Astrocyte (in vitro differentiated cells and primary cell): ENCODE data around the gene B3GNT9. TPM values are rescaled to one million over a fixed set of nuclear protein-coding genes. Genes with fewer than 3 reads are reported as not detected.

Experiments used
- DNase-seq: peaks from one replicate; pipeline ENCODE4 v3.0.0-alpha.2; 2010; ENCODE audit warnings: low read depth
- FAIRE-seq: peaks from 2 replicates; lab custom pipeline; 2011; peaks lifted over from hg19 to GRCh38; lab: Jason Lieb, UNC
- H2AFZ ChIP-seq: 2 replicates; pipeline ENCODE4 v1.6.0; 2012; ENCODE audit warnings: low read depth, low read length, inconsistent platforms
- H3K27ac ChIP-seq: 2 replicates; pipeline ENCODE4 v1.5.1; 2011; ENCODE audit warnings: low read depth, low read length, inconsistent platforms
- H3K27me3 ChIP-seq: 2 replicates; pipeline ENCODE4 v1.6.0; 2011; ENCODE audit warnings: low read length, inconsistent platforms; ENCODE audit not compliant: insufficient read depth
- H3K36me3 ChIP-seq: 2 replicates; pipeline ENCODE4 v1.5.1; 2011; ENCODE audit warnings: low read length, inconsistent platforms; ENCODE audit not compliant: insufficient read depth
- H3K4me1 ChIP-seq: 2 replicates; pipeline ENCODE4 v1.5.1; 2011; ENCODE audit warnings: low read length, inconsistent platforms; ENCODE audit not compliant: insufficient read depth
- H3K4me2 ChIP-seq: 2 replicates; pipeline ENCODE4 v1.6.0; 2012; ENCODE audit warnings: low read length, inconsistent platforms
- H3K4me3 ChIP-seq: 2 replicates; pipeline ENCODE4 v1.5.1; 2011; ENCODE audit warnings: low read depth, mild to moderate bottlenecking, low read length, inconsistent platforms; ENCODE audit not compliant: insufficient read depth
- H3K79me2 ChIP-seq: 2 replicates; pipeline ENCODE4 v1.6.0; 2012; ENCODE audit warnings: mild to moderate bottlenecking, low read length, inconsistent platforms; ENCODE audit not compliant: insufficient read depth
- H3K9ac ChIP-seq: 2 replicates; pipeline ENCODE4 v1.6.0; 2012; ENCODE audit warnings: mild to moderate bottlenecking, low read length, inconsistent platforms
- H3K9me3 ChIP-seq: 2 replicates; pipeline ENCODE4 v1.5.1; 2012; ENCODE audit warnings: low read depth, mild to moderate bottlenecking, low read length, inconsistent platforms; ENCODE audit not compliant: insufficient read depth
- H4K20me1 ChIP-seq: 2 replicates; pipeline ENCODE4 v1.6.0; 2012; ENCODE audit warnings: low read length, inconsistent platforms; ENCODE audit not compliant: insufficient read depth
- H3K27ac Mint-ChIP-seq: one replicate; pipeline ENCODE4 v1.8.0; 2021; ENCODE audit warnings: mild to moderate bottlenecking, mixed read lengths; ENCODE audit not compliant: unreplicated experiment
- H3K27me3 Mint-ChIP-seq: one replicate; pipeline ENCODE4 v1.8.0; 2021; ENCODE audit warnings: low read depth, mixed read lengths; ENCODE audit not compliant: unreplicated experiment
- H3K36me3 Mint-ChIP-seq: one replicate; pipeline ENCODE4 v1.8.0; 2021; ENCODE audit warnings: low read depth, mixed read lengths; ENCODE audit not compliant: unreplicated experiment
- H3K4me1 Mint-ChIP-seq: one replicate; pipeline ENCODE4 v1.8.0; 2021; ENCODE audit warnings: low read depth, mixed read lengths; ENCODE audit not compliant: unreplicated experiment
- H3K4me3 Mint-ChIP-seq: one replicate; pipeline ENCODE4 v1.8.0; 2021; ENCODE audit warnings: mild to moderate bottlenecking, moderate library complexity, mixed read lengths; ENCODE audit not compliant: unreplicated experiment
- H3K9me3 Mint-ChIP-seq: one replicate; pipeline ENCODE4 v1.8.0; 2021; ENCODE audit warnings: mild to moderate bottlenecking, mixed read lengths; ENCODE audit not compliant: unreplicated experiment
- CTCF ChIP-seq: IDR thresholded peaks from 2 replicates; pipeline ENCODE4 v1.5.1; 2011; ENCODE audit warnings: low read depth, mild to moderate bottlenecking, inconsistent platforms, low read length, moderate library complexity; ENCODE audit not compliant: insufficient read depth
- EZH2 ChIP-seq: IDR thresholded peaks from 2 replicates; pipeline ENCODE4 v1.6.1; 2012; ENCODE audit warnings: mild to moderate bottlenecking, low read length, inconsistent platforms; ENCODE audit not compliant: insufficient read depth
- total RNA-seq: library from RNA; stranded (reverse); gene quantifications from 2 replicates; pipeline ENCODE4 v1.2.1, GENCODE V29; 2021

B3GNT9 gene
- total RNA-seq, 1 donor from 2014 or later = 7.6 TPM

DNA sequence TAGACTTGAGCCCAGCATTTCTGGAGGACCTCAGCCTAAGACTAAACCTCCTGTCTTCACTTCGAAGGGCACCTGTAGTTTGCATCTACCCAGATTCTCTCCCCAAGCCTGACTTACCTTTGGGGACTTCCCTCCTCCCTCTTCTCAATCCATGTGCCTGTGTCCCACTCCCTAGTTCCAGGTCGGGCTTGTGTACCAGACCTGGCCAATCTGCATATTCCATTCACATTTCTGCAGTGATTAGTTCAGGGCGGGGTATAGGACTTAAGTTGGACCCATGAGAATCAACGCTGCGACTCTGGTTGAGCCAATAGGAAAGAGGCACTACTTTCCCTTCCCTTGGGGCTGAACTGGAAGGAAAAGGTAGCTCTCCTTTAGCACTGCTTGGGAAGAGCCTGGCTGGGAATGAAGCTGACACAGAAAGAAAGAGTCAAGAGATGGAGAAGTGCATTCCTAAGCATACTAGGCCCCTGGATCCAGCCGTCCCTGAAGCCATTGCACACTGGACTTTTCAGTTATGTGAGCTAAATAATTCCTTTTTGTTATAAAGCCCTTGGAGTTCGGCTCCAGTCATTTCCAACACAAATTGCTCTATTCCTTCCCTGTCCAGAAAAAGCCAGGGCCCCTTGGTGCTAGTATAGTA, 6.4 kb upstream of the B3GNT9 start:
- FAIRE-seq (no peak), DNase-seq (no peak)
- Mint-ChIP-seq H3K27me3 (peaks cover 67% of the 10 kb centered on the region), H3K9me3 (peaks cover 18% of the 10 kb centered on the region), H3K4me3 (no peak overlapping the region), H3K27ac (no peak overlapping the region), H3K36me3 (peaks cover 7% of the 10 kb centered on the region), H3K4me1 (no peaks in the 10 kb centered on the region)
- Histone ChIP-seq H4K20me1 (peaks cover 51% of the 10 kb centered on the region), H3K4me2 (no peak overlapping the region), H3K9me3 (no peaks in the 10 kb centered on the region), H3K4me1 (peaks cover 16% of the 10 kb centered on the region), H3K9ac (no peak overlapping the region), H3K27me3 (peaks cover 42% of the 10 kb centered on the region), H2AFZ (no peak overlapping the region), H3K36me3 (no peaks in the 10 kb centered on the region), H3K27ac (no peak overlapping the region), H3K79me2 (no peaks in the 10 kb centered on the region), H3K4me3 (no peak overlapping the region)
- no peak for TF ChIP-seq CTCF
- no peak for TF ChIP-seq EZH2

DNA sequence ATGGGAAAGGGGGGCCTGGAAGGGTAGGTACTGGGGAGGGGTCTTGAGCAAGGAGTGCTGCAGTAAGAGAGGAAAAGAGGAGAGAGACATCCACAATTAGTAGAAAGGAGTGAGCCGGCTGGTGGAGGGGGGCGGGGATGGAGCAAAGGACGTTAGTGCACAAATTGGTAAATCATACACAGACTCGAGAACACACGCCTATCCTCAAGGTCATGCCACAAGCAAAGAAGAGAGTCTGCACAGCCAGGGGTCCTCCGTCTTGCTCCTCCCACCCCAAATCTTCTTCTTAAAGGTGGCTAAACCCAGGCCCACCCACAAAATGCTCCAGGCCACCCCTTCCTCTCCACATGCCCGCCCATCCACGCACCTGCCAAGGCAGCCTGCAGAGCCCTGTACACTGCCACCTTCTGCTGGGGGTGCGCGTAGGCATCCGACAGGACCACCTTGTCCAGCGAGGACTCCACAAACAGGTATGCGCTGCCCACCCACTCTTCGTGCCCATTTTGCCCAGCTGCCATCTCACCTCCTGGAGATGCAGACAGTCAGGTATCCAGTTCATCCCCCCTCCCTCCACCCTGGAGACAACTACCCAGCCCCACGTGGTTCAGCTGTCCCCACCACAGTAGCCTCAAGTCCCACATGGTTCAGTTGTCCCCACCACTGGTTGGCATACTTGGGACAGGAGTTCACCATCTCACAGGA, 5.5 kb upstream of the B3GNT9 start:
- H4K20me1 ChIP-seq = peaks cover 43% of the 10 kb centered on the region
- H3K79me2 ChIP-seq = no peaks in the 10 kb centered on the region
- H3K4me2 ChIP-seq = no peak overlapping the region
- no peaks in the 10 kb centered on the region for H3K9me3 ChIP-seq
- H2AFZ ChIP-seq = no peak overlapping the region
- Mint-ChIP-seq H3K27ac (no peak overlapping the region), H3K4me3 (no peak overlapping the region), H3K4me1 (no peaks in the 10 kb centered on the region), H3K36me3 (peaks cover 7% of the 10 kb centered on the region), H3K9me3 (peaks cover 16% of the 10 kb centered on the region), H3K27me3 (peaks cover 62% of the 10 kb centered on the region)
- peaks cover 35% of the 10 kb centered on the region for H3K27me3 ChIP-seq
- no peak overlapping the region for H3K9ac ChIP-seq
- no peak for DNase-seq
- peaks cover 16% of the 10 kb centered on the region for H3K4me1 ChIP-seq
- FAIRE-seq = no peak
- no peaks in the 10 kb centered on the region for H3K36me3 ChIP-seq
- TF ChIP-seq EZH2 = no peak
- TF ChIP-seq CTCF = no peak
- H3K4me3 ChIP-seq = no peak overlapping the region
- no peak overlapping the region for H3K27ac ChIP-seq
